Prostate gland (tissue), 2 donors: ENCODE measurements around the gene DPP3.

Source experiments
- POLR2A ChIP-seq: fragments of 450-650 bp; IDR thresholded peaks from one replicate; pipeline ENCODE4 v1.6.1; 2016; ENCODE audit warnings: antibody characterized with exemption, mild to moderate bottlenecking
- TF ChIP-seq, protein P1 (sequence below), 4 experiments: fragments of 200-600 bp in 2 of 4; fragments of 450-650 bp in 2 of 4; sonication (generic) in 2 of 4; IDR thresholded peaks; 1 replicate in 3 of 4; 2 replicates in 1 of 4; pipeline ENCODE4 v1.5.1; 2016 to 2019; ENCODE audit warnings: antibody characterized with exemption in 4 of 4, mild to moderate bottlenecking in 2 of 4, moderate library complexity in 2 of 4

- TF ChIP-seq, protein P1, sequence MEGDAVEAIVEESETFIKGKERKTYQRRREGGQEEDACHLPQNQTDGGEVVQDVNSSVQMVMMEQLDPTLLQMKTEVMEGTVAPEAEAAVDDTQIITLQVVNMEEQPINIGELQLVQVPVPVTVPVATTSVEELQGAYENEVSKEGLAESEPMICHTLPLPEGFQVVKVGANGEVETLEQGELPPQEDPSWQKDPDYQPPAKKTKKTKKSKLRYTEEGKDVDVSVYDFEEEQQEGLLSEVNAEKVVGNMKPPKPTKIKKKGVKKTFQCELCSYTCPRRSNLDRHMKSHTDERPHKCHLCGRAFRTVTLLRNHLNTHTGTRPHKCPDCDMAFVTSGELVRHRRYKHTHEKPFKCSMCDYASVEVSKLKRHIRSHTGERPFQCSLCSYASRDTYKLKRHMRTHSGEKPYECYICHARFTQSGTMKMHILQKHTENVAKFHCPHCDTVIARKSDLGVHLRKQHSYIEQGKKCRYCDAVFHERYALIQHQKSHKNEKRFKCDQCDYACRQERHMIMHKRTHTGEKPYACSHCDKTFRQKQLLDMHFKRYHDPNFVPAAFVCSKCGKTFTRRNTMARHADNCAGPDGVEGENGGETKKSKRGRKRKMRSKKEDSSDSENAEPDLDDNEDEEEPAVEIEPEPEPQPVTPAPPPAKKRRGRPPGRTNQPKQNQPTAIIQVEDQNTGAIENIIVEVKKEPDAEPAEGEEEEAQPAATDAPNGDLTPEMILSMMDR (IDR thresholded peaks at IDR 0.05): no peak
- no peak for TF ChIP-seq POLR2A
Observed at GRCh38 chr11:66451663-66452062, 28.6 kb upstream of the DPP3 start.
